H1 (cell line): Measurements from ENCODE around the gene FAM53C. TPM values are rescaled to one million over a fixed set of nuclear protein-coding genes. Genes with fewer than 3 reads are reported as not detected.

ENCODE experiments used
- CHD1 ChIP-seq: IDR thresholded peaks from 2 replicates; pipeline ENCODE4 v1.6.1; 2012; ENCODE audit warnings: low read depth, low read length, improper control_type of control experiment
- CHD2 ChIP-seq: IDR thresholded peaks from 2 replicates; pipeline ENCODE4 v1.6.1; 2012; ENCODE audit warnings: low read length, improper control_type of control experiment
- CREB1 ChIP-seq: IDR thresholded peaks from 2 replicates; pipeline ENCODE4 v1.6.1; 2012; ENCODE audit warnings: inconsistent platforms
- E2F6 ChIP-seq: IDR thresholded peaks from 2 replicates; pipeline ENCODE4 v1.6.1; 2012; ENCODE audit warnings: inconsistent platforms
- EGR1 ChIP-seq: IDR thresholded peaks from 2 replicates; pipeline ENCODE4 v1.6.1; 2011; ENCODE audit warnings: low read depth, low read length, borderline replicate concordance
- JUN ChIP-seq: IDR thresholded peaks from 2 replicates; pipeline ENCODE4 v1.6.1; 2011; ENCODE audit warnings: low read depth, mild to moderate bottlenecking, improper control_type of control experiment, low read length
- POU5F1 ChIP-seq: IDR thresholded peaks from 2 replicates; pipeline ENCODE4 v1.6.1; 2011; ENCODE audit warnings: low read depth, mild to moderate bottlenecking, low read length, moderate library complexity
- SAP30 ChIP-seq: fragments of 300-600 bp; sonication (generic); IDR thresholded peaks from 2 replicates; pipeline ENCODE4 v1.7.1; 2012; ENCODE audit warnings: low read length, moderate library complexity, mild to moderate bottlenecking, inconsistent platforms; ENCODE audit not compliant: insufficient read depth, insufficient replicate concordance
- TBP ChIP-seq: IDR thresholded peaks from 2 replicates; pipeline ENCODE4 v1.6.1; 2011; ENCODE audit warnings: low read depth, low read length, improper control_type of control experiment
- USF2 ChIP-seq: IDR thresholded peaks from 2 replicates; pipeline ENCODE4 v1.6.1; 2011; ENCODE audit warnings: low read length, improper control_type of control experiment
- polyA plus RNA-seq, 7 experiments: library from polyadenylated mRNA; depleted of rRNA in 3 of 7; stranded (reverse) in 5 of 7; unstranded in 2 of 7; fragments of >200 nt in 5 of 7; fragments of 200-250 nt in 2 of 7; gene quantifications; 1 replicate in 5 of 7; 2 replicates in 1 of 7; 4 replicates in 1 of 7; pipeline versions ENCODE4 v1.2.1 to v1.2.3, GENCODE V29; 2011 to 2013; ENCODE audit warnings: missing spikeins in 2 of 7, mixed read lengths in 2 of 7
- total RNA-seq: library from RNA; stranded (reverse); fragmentation: NEBNext Ultra II Directional; extraction: Animal tissue kit (Norgen Biotek cat#: 25700); gene quantifications from 2 replicates; pipeline ENCODE4 v1.2.1, GENCODE V29; 2021
- TF ChIP-seq, protein P1 (sequence below): fragments of 300-600 bp; sonication (generic); IDR thresholded peaks from 2 replicates; pipeline ENCODE4 v1.7.1; 2012; ENCODE audit warnings: low read length, moderate library complexity, mild to moderate bottlenecking, inconsistent platforms; ENCODE audit not compliant: insufficient replicate concordance

Gene FAM53C
- total and polyA plus RNA-seq, 2 of the 8 experiments (the other 6 are each of a cell fraction or from before 2014, with no cell fraction given): 57.6 to 75.3 TPM

- TF ChIP-seq, protein P1, sequence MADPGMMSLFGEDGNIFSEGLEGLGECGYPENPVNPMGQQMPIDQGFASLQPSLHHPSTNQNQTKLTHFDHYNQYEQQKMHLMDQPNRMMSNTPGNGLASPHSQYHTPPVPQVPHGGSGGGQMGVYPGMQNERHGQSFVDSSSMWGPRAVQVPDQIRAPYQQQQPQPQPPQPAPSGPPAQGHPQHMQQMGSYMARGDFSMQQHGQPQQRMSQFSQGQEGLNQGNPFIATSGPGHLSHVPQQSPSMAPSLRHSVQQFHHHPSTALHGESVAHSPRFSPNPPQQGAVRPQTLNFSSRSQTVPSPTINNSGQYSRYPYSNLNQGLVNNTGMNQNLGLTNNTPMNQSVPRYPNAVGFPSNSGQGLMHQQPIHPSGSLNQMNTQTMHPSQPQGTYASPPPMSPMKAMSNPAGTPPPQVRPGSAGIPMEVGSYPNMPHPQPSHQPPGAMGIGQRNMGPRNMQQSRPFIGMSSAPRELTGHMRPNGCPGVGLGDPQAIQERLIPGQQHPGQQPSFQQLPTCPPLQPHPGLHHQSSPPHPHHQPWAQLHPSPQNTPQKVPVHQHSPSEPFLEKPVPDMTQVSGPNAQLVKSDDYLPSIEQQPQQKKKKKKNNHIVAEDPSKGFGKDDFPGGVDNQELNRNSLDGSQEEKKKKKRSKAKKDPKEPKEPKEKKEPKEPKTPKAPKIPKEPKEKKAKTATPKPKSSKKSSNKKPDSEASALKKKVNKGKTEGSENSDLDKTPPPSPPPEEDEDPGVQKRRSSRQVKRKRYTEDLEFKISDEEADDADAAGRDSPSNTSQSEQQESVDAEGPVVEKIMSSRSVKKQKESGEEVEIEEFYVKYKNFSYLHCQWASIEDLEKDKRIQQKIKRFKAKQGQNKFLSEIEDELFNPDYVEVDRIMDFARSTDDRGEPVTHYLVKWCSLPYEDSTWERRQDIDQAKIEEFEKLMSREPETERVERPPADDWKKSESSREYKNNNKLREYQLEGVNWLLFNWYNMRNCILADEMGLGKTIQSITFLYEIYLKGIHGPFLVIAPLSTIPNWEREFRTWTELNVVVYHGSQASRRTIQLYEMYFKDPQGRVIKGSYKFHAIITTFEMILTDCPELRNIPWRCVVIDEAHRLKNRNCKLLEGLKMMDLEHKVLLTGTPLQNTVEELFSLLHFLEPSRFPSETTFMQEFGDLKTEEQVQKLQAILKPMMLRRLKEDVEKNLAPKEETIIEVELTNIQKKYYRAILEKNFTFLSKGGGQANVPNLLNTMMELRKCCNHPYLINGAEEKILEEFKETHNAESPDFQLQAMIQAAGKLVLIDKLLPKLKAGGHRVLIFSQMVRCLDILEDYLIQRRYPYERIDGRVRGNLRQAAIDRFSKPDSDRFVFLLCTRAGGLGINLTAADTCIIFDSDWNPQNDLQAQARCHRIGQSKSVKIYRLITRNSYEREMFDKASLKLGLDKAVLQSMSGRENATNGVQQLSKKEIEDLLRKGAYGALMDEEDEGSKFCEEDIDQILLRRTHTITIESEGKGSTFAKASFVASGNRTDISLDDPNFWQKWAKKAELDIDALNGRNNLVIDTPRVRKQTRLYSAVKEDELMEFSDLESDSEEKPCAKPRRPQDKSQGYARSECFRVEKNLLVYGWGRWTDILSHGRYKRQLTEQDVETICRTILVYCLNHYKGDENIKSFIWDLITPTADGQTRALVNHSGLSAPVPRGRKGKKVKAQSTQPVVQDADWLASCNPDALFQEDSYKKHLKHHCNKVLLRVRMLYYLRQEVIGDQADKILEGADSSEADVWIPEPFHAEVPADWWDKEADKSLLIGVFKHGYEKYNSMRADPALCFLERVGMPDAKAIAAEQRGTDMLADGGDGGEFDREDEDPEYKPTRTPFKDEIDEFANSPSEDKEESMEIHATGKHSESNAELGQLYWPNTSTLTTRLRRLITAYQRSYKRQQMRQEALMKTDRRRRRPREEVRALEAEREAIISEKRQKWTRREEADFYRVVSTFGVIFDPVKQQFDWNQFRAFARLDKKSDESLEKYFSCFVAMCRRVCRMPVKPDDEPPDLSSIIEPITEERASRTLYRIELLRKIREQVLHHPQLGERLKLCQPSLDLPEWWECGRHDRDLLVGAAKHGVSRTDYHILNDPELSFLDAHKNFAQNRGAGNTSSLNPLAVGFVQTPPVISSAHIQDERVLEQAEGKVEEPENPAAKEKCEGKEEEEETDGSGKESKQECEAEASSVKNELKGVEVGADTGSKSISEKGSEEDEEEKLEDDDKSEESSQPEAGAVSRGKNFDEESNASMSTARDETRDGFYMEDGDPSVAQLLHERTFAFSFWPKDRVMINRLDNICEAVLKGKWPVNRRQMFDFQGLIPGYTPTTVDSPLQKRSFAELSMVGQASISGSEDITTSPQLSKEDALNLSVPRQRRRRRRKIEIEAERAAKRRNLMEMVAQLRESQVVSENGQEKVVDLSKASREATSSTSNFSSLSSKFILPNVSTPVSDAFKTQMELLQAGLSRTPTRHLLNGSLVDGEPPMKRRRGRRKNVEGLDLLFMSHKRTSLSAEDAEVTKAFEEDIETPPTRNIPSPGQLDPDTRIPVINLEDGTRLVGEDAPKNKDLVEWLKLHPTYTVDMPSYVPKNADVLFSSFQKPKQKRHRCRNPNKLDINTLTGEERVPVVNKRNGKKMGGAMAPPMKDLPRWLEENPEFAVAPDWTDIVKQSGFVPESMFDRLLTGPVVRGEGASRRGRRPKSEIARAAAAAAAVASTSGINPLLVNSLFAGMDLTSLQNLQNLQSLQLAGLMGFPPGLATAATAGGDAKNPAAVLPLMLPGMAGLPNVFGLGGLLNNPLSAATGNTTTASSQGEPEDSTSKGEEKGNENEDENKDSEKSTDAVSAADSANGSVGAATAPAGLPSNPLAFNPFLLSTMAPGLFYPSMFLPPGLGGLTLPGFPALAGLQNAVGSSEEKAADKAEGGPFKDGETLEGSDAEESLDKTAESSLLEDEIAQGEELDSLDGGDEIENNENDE: no peak
- TF ChIP-seq CHD1 (no peak), USF2 (no peak), E2F6 (no peak), TBP (no peak), CHD2 (no peak), EGR1 (no peak), POU5F1 (no peak), CREB1 (no peak), SAP30 (no peak), JUN (no peak)
Observed at GRCh38 chr5:138369261-138369660, 31.2 kb downstream of the FAM53C start (continued).
